ENCODE results near the gene ITPRIP.

ITPRIP gene

GRCh38 chr10:104333728-104334373 lies 4.4 kb downstream of the ITPRIP start:
- H3K27ac ChIP-seq (ENCODE audit: low read depth in 2 of 2, low read length in 2 of 2), result no peak overlapping the region
- peaks cover 34 to 52% of the 10 kb centered on the region in 2 donors for H3K4me1 ChIP-seq (ENCODE audit: control insufficient read depth in 2 of 2, insufficient read depth in 2 of 2, low read length in 2 of 2)
- H3K36me3 ChIP-seq (ENCODE audit: control insufficient read depth in 2 of 2, insufficient read depth in 2 of 2, low read length in 2 of 2), result no peaks in the 10 kb centered on the region
- no peak overlapping the region for H3K9ac ChIP-seq (ENCODE audit: low read depth in 1 of 2, low read length in 2 of 2)
- H3K4me3 ChIP-seq (ENCODE audit: low read length in 2 of 2), result no peak overlapping the region
- no peaks in the 10 kb centered on the region for H3K9me3 ChIP-seq (ENCODE audit: control insufficient read depth in 2 of 2, low read length in 2 of 2)
- no peaks in the 10 kb centered on the region for H3K27me3 ChIP-seq (ENCODE audit: control insufficient read depth in 2 of 2, insufficient read depth in 2 of 2, low read length in 2 of 2)

- H3K4me1 ChIP-seq (ENCODE audit: control insufficient read depth in 2 of 2, insufficient read depth in 2 of 2, low read length in 2 of 2), result peaks cover 40 to 58% of the 10 kb centered on the region in 2 donors
- H3K27ac ChIP-seq (ENCODE audit: low read depth in 2 of 2, low read length in 2 of 2), result no peak overlapping the region
- H3K9me3 ChIP-seq (ENCODE audit: control insufficient read depth in 2 of 2, low read length in 2 of 2), result no peaks in the 10 kb centered on the region
- no peak overlapping the region for H3K9ac ChIP-seq (ENCODE audit: low read depth in 1 of 2, low read length in 2 of 2)
- no peaks in the 10 kb centered on the region for H3K36me3 ChIP-seq (ENCODE audit: control insufficient read depth in 2 of 2, insufficient read depth in 2 of 2, low read length in 2 of 2)
- no peak overlapping the region for H3K4me3 ChIP-seq (ENCODE audit: low read length in 2 of 2)
- no peaks in the 10 kb centered on the region for H3K27me3 ChIP-seq (ENCODE audit: control insufficient read depth in 2 of 2, insufficient read depth in 2 of 2, low read length in 2 of 2)
These were observed 5.1 kb downstream of the ITPRIP start for GRCh38 chr10:104333032-104333727.

- Histone ChIP-seq H3K4me3 (ENCODE audit: low read length in 2 of 2) (no peak overlapping the region), H3K36me3 (ENCODE audit: control insufficient read depth in 2 of 2, insufficient read depth in 2 of 2, low read length in 2 of 2) (no peaks in the 10 kb centered on the region), H3K9me3 (ENCODE audit: control insufficient read depth in 2 of 2, low read length in 2 of 2) (no peaks in the 10 kb centered on the region), H3K27me3 (ENCODE audit: control insufficient read depth in 2 of 2, insufficient read depth in 2 of 2, low read length in 2 of 2) (no peaks in the 10 kb centered on the region), H3K4me1 (ENCODE audit: control insufficient read depth in 2 of 2, insufficient read depth in 2 of 2, low read length in 2 of 2) (peaks cover 46 to 64% of the 10 kb centered on the region in 2 donors), H3K27ac (ENCODE audit: low read depth in 2 of 2, low read length in 2 of 2) (peak overlapping the region in 1 of 2 donors; percentile 3), H3K9ac (ENCODE audit: low read depth in 1 of 2, low read length in 2 of 2) (peak overlapping the region in 1 of 2 donors; percentile 44)
These were observed 5.8 kb downstream of the ITPRIP start for GRCh38 chr10:104332243-104333031.

- Histone ChIP-seq H3K27me3 (ENCODE audit: control insufficient read depth in 2 of 2, insufficient read depth in 2 of 2, low read length in 2 of 2) (no peaks in the 10 kb centered on the region), H3K36me3 (ENCODE audit: control insufficient read depth in 2 of 2, insufficient read depth in 2 of 2, low read length in 2 of 2) (no peaks in the 10 kb centered on the region), H3K4me1 (ENCODE audit: control insufficient read depth in 2 of 2, insufficient read depth in 2 of 2, low read length in 2 of 2) (peaks cover 44 to 58% of the 10 kb centered on the region in 2 donors), H3K27ac (ENCODE audit: low read depth in 2 of 2, low read length in 2 of 2) (peak overlapping the region; percentile 59 to 62), H3K9ac (ENCODE audit: low read depth in 1 of 2, low read length in 2 of 2) (peak overlapping the region in 1 of 2 donors; percentile 44), H3K9me3 (ENCODE audit: control insufficient read depth in 2 of 2, low read length in 2 of 2) (no peaks in the 10 kb centered on the region), H3K4me3 (ENCODE audit: low read length in 2 of 2) (peak overlapping the region; percentile 2 to 20)
These were observed 6.9 kb downstream of the ITPRIP start for GRCh38 chr10:104331208-104331838.

GRCh38 chr10:104330168-104331110 lies 7.8 kb downstream of the ITPRIP start:
- H3K36me3 ChIP-seq (ENCODE audit: control insufficient read depth in 2 of 2, insufficient read depth in 2 of 2, low read length in 2 of 2), result no peaks in the 10 kb centered on the region
- H3K4me3 ChIP-seq (ENCODE audit: low read length in 2 of 2), result no peak overlapping the region
- H3K27ac ChIP-seq (ENCODE audit: low read depth in 2 of 2, low read length in 2 of 2), result peak overlapping the region; percentile 59 to 62
- no peaks in the 10 kb centered on the region for H3K27me3 ChIP-seq (ENCODE audit: control insufficient read depth in 2 of 2, insufficient read depth in 2 of 2, low read length in 2 of 2)
- peak overlapping the region in 1 of 2 donors; percentile 28 for H3K9ac ChIP-seq (ENCODE audit: low read depth in 1 of 2, low read length in 2 of 2)
- no peaks in the 10 kb centered on the region for H3K9me3 ChIP-seq (ENCODE audit: control insufficient read depth in 2 of 2, low read length in 2 of 2)
- H3K4me1 ChIP-seq (ENCODE audit: control insufficient read depth in 2 of 2, insufficient read depth in 2 of 2, low read length in 2 of 2), result peaks cover 47 to 62% of the 10 kb centered on the region in 2 donors

- H3K9ac ChIP-seq (ENCODE audit: low read depth in 1 of 2, low read length in 2 of 2), result peak overlapping the region; percentile 17 to 28
These were observed 8.5 kb downstream of the ITPRIP start for GRCh38 chr10:104329735-104330134.

GRCh38 chr10:104328896-104329710 lies 9.2 kb downstream of the ITPRIP start:
- H3K4me3 ChIP-seq (ENCODE audit: low read length in 2 of 2), result peak overlapping the region in 1 of 2 donors; percentile 49
- H3K27me3 ChIP-seq (ENCODE audit: control insufficient read depth in 2 of 2, insufficient read depth in 2 of 2, low read length in 2 of 2), result no peaks in the 10 kb centered on the region
- H3K9me3 ChIP-seq (ENCODE audit: control insufficient read depth in 2 of 2, low read length in 2 of 2), result no peaks in the 10 kb centered on the region
- H3K27ac ChIP-seq (ENCODE audit: low read depth in 2 of 2, low read length in 2 of 2), result peak overlapping the region; percentile 59 to 62
- H3K9ac ChIP-seq (ENCODE audit: low read depth in 1 of 2, low read length in 2 of 2), result peak overlapping the region; percentile 24 to 48
- H3K36me3 ChIP-seq (ENCODE audit: control insufficient read depth in 2 of 2, insufficient read depth in 2 of 2, low read length in 2 of 2), result no peaks in the 10 kb centered on the region
- peaks cover 51 to 57% of the 10 kb centered on the region in 2 donors for H3K4me1 ChIP-seq (ENCODE audit: control insufficient read depth in 2 of 2, insufficient read depth in 2 of 2, low read length in 2 of 2)

More at GRCh38 chr10:104329735-104330134, 8.5 kb downstream of the ITPRIP start:
- Histone ChIP-seq H3K27ac (ENCODE audit: low read depth in 2 of 2, low read length in 2 of 2) (peak overlapping the region; percentile 59 to 62), H3K4me3 (ENCODE audit: low read length in 2 of 2) (no peak overlapping the region), H3K9me3 (ENCODE audit: control insufficient read depth in 2 of 2, low read length in 2 of 2) (no peaks in the 10 kb centered on the region), H3K36me3 (ENCODE audit: control insufficient read depth in 2 of 2, insufficient read depth in 2 of 2, low read length in 2 of 2) (no peaks in the 10 kb centered on the region), H3K4me1 (ENCODE audit: control insufficient read depth in 2 of 2, insufficient read depth in 2 of 2, low read length in 2 of 2) (peaks cover 48 to 58% of the 10 kb centered on the region in 2 donors), H3K27me3 (ENCODE audit: control insufficient read depth in 2 of 2, insufficient read depth in 2 of 2, low read length in 2 of 2) (no peaks in the 10 kb centered on the region)

GRCh38 chr10:104328646-104328895 lies 9.7 kb downstream of the ITPRIP start:
- Histone ChIP-seq H3K27ac (ENCODE audit: low read depth in 2 of 2, low read length in 2 of 2) (peak overlapping the region; percentile 59 to 62), H3K9ac (ENCODE audit: low read depth in 1 of 2, low read length in 2 of 2) (peak overlapping the region; percentile 24 to 48), H3K4me3 (ENCODE audit: low read length in 2 of 2) (peak overlapping the region in 1 of 2 donors; percentile 49), H3K27me3 (ENCODE audit: control insufficient read depth in 2 of 2, insufficient read depth in 2 of 2, low read length in 2 of 2) (no peaks in the 10 kb centered on the region), H3K36me3 (ENCODE audit: control insufficient read depth in 2 of 2, insufficient read depth in 2 of 2, low read length in 2 of 2) (no peaks in the 10 kb centered on the region), H3K9me3 (ENCODE audit: control insufficient read depth in 2 of 2, low read length in 2 of 2) (no peaks in the 10 kb centered on the region), H3K4me1 (ENCODE audit: control insufficient read depth in 2 of 2, insufficient read depth in 2 of 2, low read length in 2 of 2) (peaks cover 55 to 57% of the 10 kb centered on the region in 2 donors)
